ENCODE data around the gene FSTL4.

DNA sequence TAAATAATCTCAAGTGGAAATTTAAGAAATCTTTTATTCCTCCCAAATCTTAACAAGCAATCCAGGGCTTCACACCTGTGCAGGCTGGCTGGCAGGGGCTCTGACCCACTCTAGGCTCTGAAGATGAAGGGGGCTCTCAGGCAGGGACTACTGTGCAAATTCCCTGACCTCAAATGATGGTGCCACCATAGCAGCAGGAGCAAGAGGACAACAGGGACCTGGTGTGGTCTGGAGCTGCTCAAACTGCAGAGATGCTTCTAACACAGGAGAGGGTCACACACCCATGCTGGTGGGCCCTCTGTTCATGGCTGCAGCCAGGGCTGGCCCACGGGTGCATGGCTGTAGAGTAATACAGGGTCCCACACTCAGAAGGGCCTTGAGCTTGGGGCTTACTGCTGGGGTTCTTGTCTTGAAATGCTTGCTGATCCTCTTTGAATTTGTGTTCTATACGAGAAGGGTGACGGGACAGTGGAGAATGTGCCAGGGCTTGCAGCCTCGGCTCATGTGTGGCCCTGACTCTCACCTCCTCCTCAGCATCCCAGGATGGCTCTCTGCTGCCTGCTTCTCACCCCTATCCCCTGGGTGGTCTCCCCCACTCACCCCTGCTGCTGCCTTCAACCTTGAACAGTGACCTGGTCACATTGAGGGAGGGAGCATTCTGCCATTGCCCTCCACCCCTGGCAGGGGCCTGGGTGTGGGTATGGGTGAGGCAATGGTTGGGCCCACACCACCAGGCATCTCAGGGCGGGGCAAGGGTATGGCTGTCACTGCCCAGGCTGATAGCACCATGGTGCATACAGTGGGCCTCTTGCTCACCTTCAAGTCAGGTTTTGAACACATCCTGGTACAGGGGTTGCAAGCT is 191.7 kb downstream of the FSTL4 start:
- TF ChIP-seq, protein P1, sequence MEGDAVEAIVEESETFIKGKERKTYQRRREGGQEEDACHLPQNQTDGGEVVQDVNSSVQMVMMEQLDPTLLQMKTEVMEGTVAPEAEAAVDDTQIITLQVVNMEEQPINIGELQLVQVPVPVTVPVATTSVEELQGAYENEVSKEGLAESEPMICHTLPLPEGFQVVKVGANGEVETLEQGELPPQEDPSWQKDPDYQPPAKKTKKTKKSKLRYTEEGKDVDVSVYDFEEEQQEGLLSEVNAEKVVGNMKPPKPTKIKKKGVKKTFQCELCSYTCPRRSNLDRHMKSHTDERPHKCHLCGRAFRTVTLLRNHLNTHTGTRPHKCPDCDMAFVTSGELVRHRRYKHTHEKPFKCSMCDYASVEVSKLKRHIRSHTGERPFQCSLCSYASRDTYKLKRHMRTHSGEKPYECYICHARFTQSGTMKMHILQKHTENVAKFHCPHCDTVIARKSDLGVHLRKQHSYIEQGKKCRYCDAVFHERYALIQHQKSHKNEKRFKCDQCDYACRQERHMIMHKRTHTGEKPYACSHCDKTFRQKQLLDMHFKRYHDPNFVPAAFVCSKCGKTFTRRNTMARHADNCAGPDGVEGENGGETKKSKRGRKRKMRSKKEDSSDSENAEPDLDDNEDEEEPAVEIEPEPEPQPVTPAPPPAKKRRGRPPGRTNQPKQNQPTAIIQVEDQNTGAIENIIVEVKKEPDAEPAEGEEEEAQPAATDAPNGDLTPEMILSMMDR (IDR thresholded peaks at IDR 0.05; ENCODE audit: low read depth, low read length, missing input control), result no peak
- no peak for TF ChIP-seq TAF1 (conservative IDR thresholded peaks at IDR 0.05)

Data from liver (tissue), 3 donors.